ENCODE measurements around the gene PARP3. TPM values are rescaled to one million over a fixed set of nuclear protein-coding genes. Genes with fewer than 3 reads are reported as not detected.

The PARP3 gene
- total and polyA plus RNA-seq, 5 experiments from 2014 or later = 4.6 to 11.7 (median 9.0) TPM

DNA sequence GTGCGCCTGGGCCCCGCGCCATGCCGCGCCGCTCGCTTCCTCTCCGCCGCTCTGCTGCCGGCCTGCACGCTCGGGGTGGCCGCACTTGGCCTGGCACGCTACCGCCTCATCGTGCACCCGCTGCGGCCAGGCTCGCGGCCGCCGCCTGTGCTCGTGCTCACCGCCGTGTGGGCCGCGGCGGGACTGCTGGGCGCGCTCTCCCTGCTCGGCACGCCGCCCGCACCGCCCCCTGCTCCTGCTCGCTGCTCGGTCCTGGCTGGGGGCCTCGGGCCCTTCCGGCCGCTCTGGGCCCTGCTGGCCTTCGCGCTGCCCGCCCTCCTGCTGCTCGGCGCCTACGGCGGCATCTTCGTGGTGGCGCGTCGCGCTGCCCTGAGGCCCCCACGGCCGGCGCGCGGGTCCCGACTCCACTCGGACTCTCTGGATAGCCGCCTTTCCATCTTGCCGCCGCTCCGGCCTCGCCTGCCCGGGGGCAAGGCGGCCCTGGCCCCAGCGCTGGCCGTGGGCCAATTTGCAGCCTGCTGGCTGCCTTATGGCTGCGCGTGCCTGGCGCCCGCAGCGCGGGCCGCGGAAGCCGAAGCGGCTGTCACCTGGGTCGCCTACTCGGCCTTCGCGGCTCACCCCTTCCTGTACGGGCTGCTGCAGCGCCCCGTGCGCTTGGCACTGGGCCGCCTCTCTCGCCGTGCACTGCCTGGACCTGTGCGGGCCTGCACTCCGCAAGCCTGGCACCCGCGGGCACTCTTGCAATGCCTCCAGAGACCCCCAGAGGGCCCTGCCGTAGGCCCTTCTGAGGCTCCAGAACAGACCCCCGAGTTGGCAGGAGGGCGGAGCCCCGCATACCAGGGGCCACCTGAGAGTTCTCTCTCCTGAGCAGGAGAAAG, 14.0 kb downstream of the PARP3 start:
- POLR2A ChIA-PET = interaction anchor here (0.7 kb wide), 1 partner anchor 19 kb away, joined by 4 read pairs; the partner anchor contains the start of gene ABHD14A
- Mint-ChIP-seq H3K36me3 (peaks cover 0 to 4% (median 4%) of the 10 kb centered on the region in 3 donors), H3K27ac (no peak overlapping the region), H3K4me3 (peak overlapping the region; percentile 48 to 76 (median 62)), H3K4me1 (peaks cover 0 to 12% (median 10%) of the 10 kb centered on the region in 4 donors), H3K27me3 (peaks cover 8 to 28% (median 20%) of the 10 kb centered on the region in 5 donors), H3K9me3 (no peaks in the 10 kb centered on the region)
- DNase-seq = peak; percentile 24 to 73 (median 48)
- ATAC-seq = peak; percentile 84 to 89

DNA sequence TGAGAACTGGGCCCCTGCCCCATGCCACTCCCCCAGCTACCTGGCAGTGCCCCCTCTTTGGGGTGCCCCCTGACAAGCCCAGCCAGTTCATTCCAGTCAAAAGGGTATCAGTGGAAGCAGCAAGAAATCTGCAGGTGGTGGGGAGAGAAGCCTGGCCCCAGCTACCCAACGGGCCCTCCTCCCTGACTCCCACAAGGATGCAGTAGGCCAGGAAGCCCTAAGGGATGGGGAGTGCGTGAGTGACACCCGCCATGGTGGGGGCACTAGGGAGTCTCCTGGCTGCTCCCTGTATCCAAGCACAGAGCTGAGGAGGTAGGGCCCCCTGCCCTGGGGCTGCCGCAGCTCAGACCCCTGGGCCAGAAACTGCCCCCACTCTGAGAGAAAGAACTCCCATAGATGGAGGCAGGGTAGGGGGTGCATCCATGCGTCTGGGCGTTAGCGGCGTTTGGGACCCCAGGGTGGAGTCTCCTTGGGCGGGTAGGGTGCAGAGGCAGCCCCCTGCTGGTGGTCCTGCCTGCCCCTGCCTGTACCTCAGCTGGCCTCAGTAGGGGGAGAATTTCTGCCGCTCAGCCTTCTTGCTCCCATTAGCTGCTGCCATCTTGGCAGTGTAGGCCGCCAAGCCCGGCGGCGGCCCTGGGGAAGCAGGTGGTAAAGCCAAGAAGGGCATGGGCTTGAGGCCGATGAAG, 15.5 kb downstream of the PARP3 start:
- H3K4me1 Mint-ChIP-seq = peaks cover 0 to 12% (median 9%) of the 10 kb centered on the region in 4 donors
- peaks cover 0 to 4% (median 4%) of the 10 kb centered on the region in 3 donors for H3K36me3 Mint-ChIP-seq
- POLR2A ChIA-PET = interaction anchor here (0.7 to 1.4 kb wide), 4 partner anchors 10 to 18 kb away, joined by 3 to 5 read pairs (median 3); partner anchors contain the start of genes ABHD14A, ABHD14B and PCBP4
- peaks cover 7 to 27% (median 17%) of the 10 kb centered on the region in 5 donors for H3K27me3 Mint-ChIP-seq
- no peak overlapping the region for H3K4me3 Mint-ChIP-seq
- DNase-seq = no peak
- peak overlapping the region in 1 of 10 donors; percentile 72 for H3K27ac Mint-ChIP-seq
- no peaks in the 10 kb centered on the region for H3K9me3 Mint-ChIP-seq
- no peak for ATAC-seq

GRCh38 chr3:51958603-51959521, 16.7 kb downstream of the PARP3 start:
- ATAC-seq = no peak
- Mint-ChIP-seq H3K27me3 (peaks cover 2 to 24% (median 8%) of the 10 kb centered on the region in 5 donors), H3K4me1 (peaks cover 0 to 12% (median 8%) of the 10 kb centered on the region in 4 donors), H3K36me3 (peaks cover 0 to 4% (median 4%) of the 10 kb centered on the region in 3 donors), H3K27ac (peak overlapping the region in 2 of 10 donors; percentile 7 to 85), H3K9me3 (no peaks in the 10 kb centered on the region), H3K4me3 (peak overlapping the region in 1 of 10 donors; percentile 51)
- DNase-seq = peak in 1 of 10 donors; percentile 52
- POLR2A ChIA-PET = interaction anchor here (0.8 to 1.4 kb wide), 2 partner anchors 15 to 16 kb away, joined by 3 to 5 read pairs; partner anchors contain the start of genes ABHD14A and ABHD14B

DNA sequence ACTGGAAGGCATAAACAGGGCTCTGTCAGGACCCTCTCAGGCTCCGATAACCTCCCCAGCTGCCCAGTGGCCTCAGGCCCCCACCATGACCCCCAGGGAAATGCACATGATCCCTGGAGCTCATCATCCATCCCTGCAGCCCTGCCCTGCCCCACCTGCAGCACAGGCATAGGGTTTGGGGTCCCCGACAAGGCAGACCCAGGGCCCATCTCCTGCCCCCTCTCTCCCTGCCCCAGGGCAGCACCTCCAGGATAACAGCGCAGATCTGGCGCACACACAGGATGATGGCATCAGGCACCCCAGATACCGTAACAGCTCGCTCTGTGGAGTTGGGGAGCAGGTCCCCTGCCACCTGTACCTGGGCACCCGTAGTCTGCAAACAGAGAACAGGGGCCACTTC, 17.5 kb downstream of the PARP3 start:
- peaks cover 0 to 4% (median 4%) of the 10 kb centered on the region in 3 donors for H3K36me3 Mint-ChIP-seq
- peaks cover 0 to 9% (median 5%) of the 10 kb centered on the region in 4 donors for H3K4me1 Mint-ChIP-seq
- DNase-seq (peak in 1 of 10 donors; percentile 45), ATAC-seq (no peak)
- no peak overlapping the region for H3K27ac Mint-ChIP-seq
- POLR2A ChIA-PET = interaction anchor here (0.5 kb wide), 1 partner anchor 36 kb away, joined by 3 read pairs; the partner anchor contains the start of gene RPL29
- no peaks in the 10 kb centered on the region for H3K9me3 Mint-ChIP-seq
- no peak overlapping the region for H3K4me3 Mint-ChIP-seq
- H3K27me3 Mint-ChIP-seq = peaks cover 0 to 16% (median 4%) of the 10 kb centered on the region in 5 donors

DNA sequence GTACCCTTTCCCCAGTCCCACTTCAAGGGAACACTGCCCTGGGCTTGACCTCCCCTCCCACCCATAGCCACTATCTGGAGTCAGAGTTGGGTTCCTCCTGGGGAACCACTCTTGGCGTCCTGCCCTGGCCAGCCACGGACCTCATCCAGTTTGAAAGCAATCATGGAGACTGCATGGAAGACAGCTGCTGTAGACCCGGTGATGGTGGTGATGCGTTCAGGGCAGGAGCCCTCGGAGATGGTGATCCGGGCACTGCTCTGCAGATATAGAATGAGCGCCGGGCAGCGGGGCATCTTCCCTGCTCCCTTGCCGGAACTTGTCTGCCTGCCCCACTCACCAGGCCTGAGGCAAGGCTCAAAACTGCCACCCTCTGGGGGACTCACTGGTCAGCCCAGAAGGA, 18.2 kb downstream of the PARP3 start:
- Mint-ChIP-seq H3K4me1 (peaks cover 4 to 16% (median 6%) of the 10 kb centered on the region in 4 donors), H3K36me3 (peaks cover 0 to 4% (median 4%) of the 10 kb centered on the region in 3 donors), H3K27me3 (peaks cover 0 to 8% (median 2%) of the 10 kb centered on the region in 5 donors), H3K9me3 (no peaks in the 10 kb centered on the region), H3K4me3 (no peak overlapping the region), H3K27ac (no peak overlapping the region)
- POLR2A ChIA-PET = no interaction called here
- DNase-seq (no peak), ATAC-seq (no peak)

GRCh38 chr3:51961011-51961410, 18.8 kb downstream of the PARP3 start:
- peaks cover 5 to 20% (median 10%) of the 10 kb centered on the region in 4 donors for H3K4me1 Mint-ChIP-seq
- H3K4me3 Mint-ChIP-seq = no peak overlapping the region
- H3K27ac Mint-ChIP-seq = peak overlapping the region in 1 of 10 donors; percentile 15
- H3K36me3 Mint-ChIP-seq = peaks cover 0 to 4% (median 4%) of the 10 kb centered on the region in 3 donors
- DNase-seq = peak in 1 of 10 donors; percentile 57
- no peak for ATAC-seq
- no peaks in the 10 kb centered on the region for H3K9me3 Mint-ChIP-seq
- H3K27me3 Mint-ChIP-seq = peaks cover 0 to 8% (median 2%) of the 10 kb centered on the region in 5 donors
- POLR2A ChIA-PET = no interaction called here

- Mint-ChIP-seq H3K36me3 (peaks cover 0 to 4% (median 4%) of the 10 kb centered on the region in 3 donors), H3K4me3 (no peak overlapping the region), H3K27ac (no peak overlapping the region), H3K4me1 (peaks cover 4 to 21% (median 13%) of the 10 kb centered on the region in 4 donors), H3K27me3 (peaks cover 0 to 8% (median 2%) of the 10 kb centered on the region in 5 donors), H3K9me3 (no peaks in the 10 kb centered on the region)
- POLR2A ChIA-PET = no interaction called here
- ATAC-seq (no peak), DNase-seq (peak in 1 of 10 donors; percentile 32)
These were observed 19.7 kb downstream of the PARP3 start for GRCh38 chr3:51961602-51962569.

DNA sequence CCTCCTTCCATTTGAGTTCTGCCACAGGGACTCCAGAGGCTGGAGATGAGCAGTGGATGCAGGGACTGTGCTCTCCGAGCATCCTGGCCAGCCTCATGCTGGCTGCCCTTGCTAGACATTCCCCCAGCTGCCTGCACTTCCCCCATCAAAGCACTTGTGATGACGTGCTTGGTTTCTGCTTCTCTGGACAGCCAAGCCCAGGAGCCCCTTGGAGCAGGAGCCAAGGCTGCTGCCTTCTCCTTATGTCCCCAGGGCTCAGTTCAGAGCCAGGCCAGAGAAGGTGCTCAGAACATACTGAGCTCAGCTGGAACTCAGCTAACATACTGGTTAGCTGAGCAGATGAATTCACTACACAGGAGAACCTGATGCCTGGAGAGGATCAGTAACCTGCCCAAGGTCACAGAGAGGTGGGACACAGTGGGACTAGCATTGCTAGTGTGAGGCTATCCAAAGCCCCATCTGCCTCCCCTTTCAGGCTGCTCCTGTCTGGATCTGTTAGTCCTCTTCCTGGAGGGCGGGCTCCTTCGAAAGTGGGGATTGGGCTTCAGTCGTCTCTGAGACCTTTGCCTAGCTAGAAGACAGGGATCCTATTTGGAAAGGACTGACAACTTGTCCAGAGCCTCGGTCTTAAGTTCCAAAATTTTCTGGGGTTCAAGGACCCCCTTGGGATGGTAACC, 20.8 kb downstream of the PARP3 start:
- no peak for ATAC-seq
- Mint-ChIP-seq H3K27me3 (peaks cover 0 to 7% (median 2%) of the 10 kb centered on the region in 5 donors), H3K4me1 (peaks cover 7 to 23% (median 16%) of the 10 kb centered on the region in 4 donors), H3K4me3 (no peak overlapping the region), H3K36me3 (peaks cover 0 to 4% (median 4%) of the 10 kb centered on the region in 3 donors), H3K9me3 (no peaks in the 10 kb centered on the region), H3K27ac (no peak overlapping the region)
- peak in 1 of 10 donors; percentile 26 for DNase-seq
- POLR2A ChIA-PET = interaction anchor here (1.9 to 2.5 kb wide), 2 partner anchors 11 to 19 kb away, joined by 6 to 11 read pairs; partner anchors contain the start of gene ABHD14B

DNA sequence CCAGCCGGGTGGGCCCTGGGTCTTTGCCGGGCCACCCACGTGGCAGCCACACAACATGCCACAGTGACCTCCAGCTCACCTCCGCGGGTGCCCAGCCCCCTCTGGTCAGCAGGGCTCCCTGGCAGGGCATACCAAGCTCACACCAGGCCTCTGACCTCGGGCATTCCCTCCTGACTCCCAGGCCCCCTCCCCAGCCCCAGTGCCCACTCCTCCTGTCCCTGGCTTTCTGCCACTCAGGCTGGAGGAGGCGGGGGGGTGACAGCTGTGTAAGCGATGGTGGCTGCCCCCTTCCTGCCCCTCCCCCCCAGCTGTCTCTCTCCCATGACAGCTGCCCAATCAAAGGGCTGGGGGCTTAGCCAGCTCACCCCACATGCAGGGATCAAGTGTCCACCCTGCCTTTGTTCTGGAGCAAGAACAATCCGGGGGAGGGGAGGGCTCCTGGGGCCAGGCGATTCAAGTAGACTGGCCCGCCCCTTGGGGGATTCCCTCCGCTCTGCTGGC, 21.8 kb downstream of the PARP3 start:
- POLR2A ChIA-PET = interaction anchor here (1.9 to 2.5 kb wide), 2 partner anchors 10 to 18 kb away, joined by 6 to 11 read pairs; partner anchors contain the start of gene ABHD14B

DNA sequence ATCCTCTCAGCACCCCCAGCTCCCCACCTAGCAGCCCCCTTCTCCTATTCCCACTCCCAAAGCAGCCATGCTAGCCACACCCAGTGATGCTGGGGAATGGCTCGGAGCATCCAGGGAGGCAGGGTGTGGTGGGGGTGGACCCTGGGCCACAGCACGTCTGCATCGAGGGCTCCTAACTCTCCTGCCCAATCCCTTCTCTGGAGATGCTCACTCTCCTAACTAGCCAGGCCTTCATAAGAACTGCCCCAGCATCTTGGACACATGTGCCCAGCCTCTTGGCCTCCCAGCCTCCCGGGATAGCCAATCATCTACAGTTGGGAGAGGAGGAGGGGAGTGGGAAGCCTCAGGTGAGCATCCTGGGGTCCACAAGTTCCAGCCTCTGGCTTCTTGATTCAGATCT, 22.4 kb downstream of the PARP3 start:
- Mint-ChIP-seq H3K36me3 (peaks cover 0 to 1% (median 0%) of the 10 kb centered on the region in 3 donors), H3K4me3 (no peak overlapping the region), H3K27me3 (no peaks in the 10 kb centered on the region), H3K9me3 (no peaks in the 10 kb centered on the region), H3K27ac (no peak overlapping the region), H3K4me1 (peaks cover 13 to 38% (median 25%) of the 10 kb centered on the region in 4 donors)
- ATAC-seq (no peak), DNase-seq (no peak)
- POLR2A ChIA-PET = interaction anchor here (1.9 to 2.5 kb wide), 2 partner anchors 9 to 18 kb away, joined by 6 to 11 read pairs; partner anchors contain the start of gene ABHD14B

More for the DNA sequence above, 21.8 kb downstream of the PARP3 start:
- no peaks in the 10 kb centered on the region for H3K27me3 Mint-ChIP-seq
- peak in 1 of 10 donors; percentile 60 for DNase-seq
- H3K9me3 Mint-ChIP-seq = no peaks in the 10 kb centered on the region
- H3K4me1 Mint-ChIP-seq = peaks cover 13 to 34% (median 23%) of the 10 kb centered on the region in 4 donors
- H3K36me3 Mint-ChIP-seq = peaks cover 0 to 1% (median 0%) of the 10 kb centered on the region in 3 donors
- ATAC-seq = no peak
- no peak overlapping the region for H3K27ac Mint-ChIP-seq
- no peak overlapping the region for H3K4me3 Mint-ChIP-seq
